Nucleus accumbens (tissue), 56 donors: ENCODE data around the gene CDK11B.
"Not testable (repeated sequence)": the region's sequence is repeated elsewhere in the genome, so short reads cannot be mapped to it uniquely, and the experiment has no call there.

Experiments used
- DNase-seq, 56 donors: peaks; one replicate each; lab custom pipeline; 2025; lab: John Stamatoyannopoulos, UW

CDK11B gene

DNA sequence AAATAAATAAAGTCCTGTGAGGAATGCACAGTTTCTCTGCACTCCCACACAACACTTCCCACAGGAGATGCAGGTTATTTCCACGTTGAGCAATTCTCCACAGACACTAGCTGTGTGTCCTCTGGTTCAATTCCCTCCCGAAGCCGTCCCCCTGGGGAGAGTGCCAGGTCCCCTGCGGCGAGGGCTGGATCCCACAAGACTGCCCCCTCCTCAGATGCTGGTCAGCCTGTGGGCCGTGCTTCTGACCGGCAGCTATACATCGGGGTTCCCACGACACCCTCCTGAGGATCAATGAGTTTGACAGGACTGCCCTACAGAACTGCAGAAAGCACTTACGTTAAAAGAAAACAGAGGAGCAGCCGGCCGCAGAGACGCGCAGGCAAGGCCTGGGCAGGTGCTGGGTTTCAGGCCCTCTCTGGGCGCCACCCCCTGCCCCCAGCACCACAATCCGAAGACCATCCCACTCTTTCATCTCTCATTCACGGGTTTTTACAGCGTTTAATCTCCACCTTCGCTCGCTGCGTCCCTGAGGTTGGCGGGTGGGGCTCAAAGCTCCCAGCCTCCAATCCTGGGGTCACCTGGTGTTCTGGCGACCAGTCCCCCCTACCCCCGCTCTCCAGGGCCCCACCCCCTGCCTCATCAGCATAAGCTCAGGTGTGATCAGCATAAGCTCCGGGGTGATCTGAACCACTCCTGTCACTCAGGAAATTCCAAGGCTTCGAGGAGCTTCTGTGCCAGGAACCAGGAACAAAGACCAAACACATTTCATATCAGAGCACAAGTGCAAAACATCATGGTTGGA lies 24.5 kb upstream of the CDK11B start:
- DNase-seq: no peak

DNA sequence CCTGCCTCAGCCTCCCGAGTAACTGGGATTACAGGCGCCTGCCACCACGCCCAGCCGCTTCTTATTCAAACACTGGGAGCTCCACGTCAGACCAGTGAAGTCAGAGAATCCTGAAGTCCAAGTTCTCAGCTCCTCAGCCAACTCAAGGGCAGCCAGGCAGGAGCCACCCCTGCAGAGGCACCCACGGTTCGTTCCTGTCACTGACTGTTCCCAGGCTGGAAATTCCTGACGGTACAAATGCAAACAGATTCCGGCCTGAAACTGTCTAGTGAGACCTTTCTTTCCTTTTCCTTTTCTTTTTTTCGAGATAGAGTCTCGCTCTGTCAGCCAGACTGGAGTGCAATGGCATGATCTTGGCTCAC lies 22.1 kb upstream of the CDK11B start:
- DNase-seq: no peak

GRCh38 chr1:1680031-1680911 lies 21.5 kb upstream of the CDK11B start:
- DNase-seq: no peak

- DNase-seq: no peak
Measured at GRCh38 chr1:1678581-1679380, 20.0 kb upstream of the CDK11B start.

DNA sequence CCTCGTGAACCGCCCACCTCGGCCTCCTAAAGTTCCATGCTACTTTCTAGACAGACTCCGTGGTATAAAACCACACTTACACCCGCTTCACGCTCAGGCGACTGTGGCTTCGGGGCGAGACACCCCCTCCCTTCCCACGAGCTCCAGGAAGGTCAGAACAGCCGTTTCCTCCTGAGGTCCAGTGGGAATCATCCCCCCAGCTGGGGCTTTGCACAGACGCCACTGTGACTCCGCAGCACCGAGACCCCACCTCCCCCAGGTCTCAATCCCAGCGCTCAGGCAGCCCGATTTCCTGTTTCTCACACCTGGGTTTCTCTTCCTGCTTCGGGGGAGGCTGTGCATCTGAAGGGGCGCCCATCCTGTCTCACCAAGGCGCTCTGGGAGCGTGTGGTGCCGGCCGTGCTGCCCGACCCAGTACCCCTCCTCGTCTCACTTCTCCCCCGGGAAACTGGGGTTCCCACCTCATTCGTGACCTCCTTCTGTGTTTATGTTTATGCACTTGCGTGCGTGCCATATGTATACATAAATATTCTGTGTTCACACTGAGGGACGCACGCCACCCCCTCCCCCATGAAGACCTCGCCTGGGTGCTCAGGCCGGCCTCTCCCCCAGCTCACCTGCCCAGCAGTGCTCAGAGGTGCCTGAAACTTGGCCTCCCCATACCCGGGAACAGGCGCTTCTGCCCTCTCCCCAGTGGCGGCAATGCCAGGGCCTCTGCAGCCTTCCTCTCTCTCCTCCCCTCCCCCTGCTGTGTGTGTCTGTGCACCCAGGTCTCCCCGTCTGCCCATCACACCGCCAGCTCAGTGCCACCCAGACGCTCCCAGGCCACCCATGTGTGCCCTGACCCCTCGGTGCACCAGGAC lies 19.1 kb upstream of the CDK11B start:
- DNase-seq: no peak

GRCh38 chr1:1676087-1676486 lies 17.3 kb upstream of the CDK11B start:
- not testable (repeated sequence) for DNase-seq

DNA sequence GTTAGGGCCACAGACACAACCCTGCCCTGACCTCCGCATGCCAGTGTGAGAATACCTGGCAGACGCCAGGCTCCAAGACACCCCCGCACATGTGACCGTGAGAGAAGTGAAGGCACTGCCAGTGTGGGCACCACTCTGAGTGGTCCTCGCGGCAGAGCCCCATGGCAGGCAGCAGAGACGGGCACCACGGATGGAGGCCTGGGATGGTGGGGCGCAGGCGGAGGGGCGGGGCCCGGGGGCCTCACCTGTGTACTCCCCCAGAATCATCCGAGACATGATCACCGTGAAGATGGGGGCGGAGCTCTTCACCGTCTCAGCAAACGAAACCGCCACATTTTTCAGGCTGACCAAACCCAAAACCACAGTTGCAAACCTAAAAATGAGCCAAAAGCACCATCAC lies 16.4 kb upstream of the CDK11B start:
- not testable (repeated sequence) for DNase-seq

- not testable (repeated sequence) for DNase-seq
Measured at GRCh38 chr1:1674806-1675205, 16.0 kb upstream of the CDK11B start.

- DNase-seq: no peak
Measured at GRCh38 chr1:1672181-1672965, 13.6 kb upstream of the CDK11B start.

DNA sequence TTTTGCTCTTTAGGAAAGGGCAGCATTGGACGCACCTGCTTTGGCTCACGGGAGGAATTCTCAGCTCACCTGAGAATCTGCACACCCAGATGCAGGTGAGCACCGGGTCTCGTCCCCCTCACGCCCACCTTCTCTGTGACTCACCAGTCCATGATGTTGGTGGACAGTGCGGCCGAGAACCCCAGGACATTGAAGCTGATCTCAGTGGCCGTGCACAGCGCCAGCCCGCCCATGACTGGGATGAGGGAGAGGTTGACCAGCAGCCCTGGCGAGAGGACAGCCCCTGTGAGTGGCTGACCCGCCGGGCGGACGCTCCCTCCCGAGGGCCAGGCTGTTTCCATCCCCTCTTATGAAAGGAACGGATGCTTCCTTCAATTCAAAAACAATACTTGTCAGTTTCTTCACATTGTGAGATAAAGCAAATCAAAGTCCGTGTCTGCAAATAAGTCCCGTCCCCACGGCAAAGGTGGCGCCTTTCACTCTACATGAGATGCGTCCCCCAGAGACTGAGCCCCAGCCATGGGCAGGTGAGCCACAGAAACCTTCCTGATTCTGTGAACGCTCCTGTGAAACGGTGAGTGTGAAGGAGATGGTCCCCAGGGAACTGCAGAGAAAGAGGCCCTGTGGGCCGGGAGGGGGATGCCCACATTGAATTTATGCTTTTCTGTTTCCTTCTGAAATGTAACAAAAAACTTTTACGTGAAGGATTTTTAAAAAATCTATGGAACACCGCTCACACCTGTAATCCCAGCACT lies 12.7 kb upstream of the CDK11B start:
- no peak for DNase-seq

DNA sequence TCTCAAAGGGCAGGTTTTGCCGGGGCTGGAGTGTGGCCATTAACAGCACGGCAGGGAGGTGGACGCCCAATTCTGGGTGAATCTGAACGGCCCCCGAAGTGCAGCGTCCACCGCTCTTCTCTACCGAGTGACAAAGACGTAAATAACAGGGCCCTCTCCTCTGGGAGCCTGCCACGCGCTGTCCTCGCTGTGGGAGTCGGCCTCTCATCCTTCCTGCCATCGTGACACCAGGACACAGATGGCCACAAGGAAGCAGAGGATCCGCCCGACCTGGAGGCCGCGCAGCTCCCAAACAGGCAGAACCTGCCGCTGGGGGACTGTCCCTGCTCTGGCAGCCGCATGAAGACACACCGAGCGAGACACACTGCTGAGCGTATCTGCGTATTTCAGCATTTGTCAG lies 12.1 kb upstream of the CDK11B start:
- no peak for DNase-seq

- no peak for DNase-seq
Measured at GRCh38 chr1:1669468-1670440, 10.9 kb upstream of the CDK11B start.

- peak in 1 of 56 donors; percentile 5 for DNase-seq
Measured at GRCh38 chr1:1666526-1666925, 7.7 kb upstream of the CDK11B start.

GRCh38 chr1:1665815-1666251 lies 7.0 kb upstream of the CDK11B start:
- DNase-seq: no peak

- DNase-seq: no peak
Measured at GRCh38 chr1:1664941-1665814, 6.4 kb upstream of the CDK11B start.

DNA sequence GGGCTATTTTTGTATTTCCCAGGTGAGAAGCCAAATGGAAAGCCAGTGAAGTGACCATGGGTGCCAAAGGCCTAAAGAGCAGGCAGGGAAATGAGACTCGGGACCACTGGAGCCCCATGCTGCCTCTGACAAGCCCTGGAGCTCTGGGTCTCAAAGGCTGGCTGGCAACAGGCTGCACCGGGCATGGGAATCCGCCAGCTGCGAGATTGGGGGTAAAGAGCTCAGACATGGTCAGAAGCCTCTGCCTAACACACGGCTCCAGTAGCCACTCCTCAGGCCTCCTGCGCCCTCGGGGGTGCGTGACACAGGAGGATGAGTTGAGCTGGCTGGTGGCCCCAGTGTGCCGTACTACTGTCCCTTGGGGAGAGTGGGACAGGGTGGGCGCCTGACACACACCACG lies 5.5 kb upstream of the CDK11B start:
- not testable (repeated sequence) for DNase-seq
